Activated CD4-positive, alpha-beta T cell treated with anti-CD3 and anti-CD28 coated beads, Interleukin-2, amount 50 U/mL, for 24 hours (primary cell): ENCODE data around the gene MAP7.
"Not testable (repeated sequence)": the region's sequence is repeated elsewhere in the genome, so short reads cannot be mapped to it uniquely, and the experiment has no call there.

ENCODE experiments used
- DNase-seq, 2 donors: peaks; one replicate each; pipeline ENCODE4 v3.0.0-alpha.2; 2020; ENCODE audit warnings: low read depth in 1 of 2, low spot score in 1 of 2

Gene MAP7

GRCh38 chr6:136424901-136425300 is 125.3 kb downstream of the MAP7 start:
- no peak for DNase-seq

GRCh38 chr6:136424450-136424849 is 125.8 kb downstream of the MAP7 start:
- no peak for DNase-seq

- DNase-seq = no peak
These were observed 128.6 kb downstream of the MAP7 start for GRCh38 chr6:136421537-136422158.

GRCh38 chr6:136420853-136421252 is 129.4 kb downstream of the MAP7 start:
- no peak for DNase-seq

GRCh38 chr6:136415351-136416007 is 134.7 kb downstream of the MAP7 start:
- no peak for DNase-seq

- DNase-seq = no peak
These were observed 137.8 kb downstream of the MAP7 start for GRCh38 chr6:136412410-136412809.

GRCh38 chr6:136411453-136412354 is 138.5 kb downstream of the MAP7 start:
- DNase-seq = no peak

GRCh38 chr6:136411025-136411325 is 139.2 kb downstream of the MAP7 start:
- DNase-seq = no peak

- no peak for DNase-seq
These were observed 139.8 kb downstream of the MAP7 start for GRCh38 chr6:136410201-136411024.

- DNase-seq = no peak
These were observed 140.6 kb downstream of the MAP7 start for GRCh38 chr6:136409597-136409996.

- DNase-seq = no peak
These were observed 142.0 kb downstream of the MAP7 start for GRCh38 chr6:136408204-136408603.

GRCh38 chr6:136405420-136406029 is 144.7 kb downstream of the MAP7 start:
- DNase-seq = no peak

GRCh38 chr6:136404627-136405419 is 145.4 kb downstream of the MAP7 start:
- no peak for DNase-seq

GRCh38 chr6:136404007-136404406 is 146.2 kb downstream of the MAP7 start:
- no peak for DNase-seq

GRCh38 chr6:136403110-136403980 is 146.9 kb downstream of the MAP7 start:
- no peak for DNase-seq

GRCh38 chr6:136401749-136402148 is 148.5 kb downstream of the MAP7 start:
- no peak for DNase-seq

GRCh38 chr6:136401236-136401635 is 149.0 kb downstream of the MAP7 start:
- not testable (repeated sequence) for DNase-seq

- DNase-seq = no peak
These were observed 151.8 kb downstream of the MAP7 start for GRCh38 chr6:136398453-136398852.

- no peak for DNase-seq
These were observed 153.3 kb downstream of the MAP7 start for GRCh38 chr6:136396908-136397307.
